CD14-positive monocyte (primary cell): ENCODE measurements around the gene TBCK. TPM values are rescaled to one million over a fixed set of nuclear protein-coding genes. Genes with fewer than 3 reads are reported as not detected.

Source experiments
- DNase-seq, 3 donors: peaks; one replicate each; pipeline ENCODE4 v3.0.0-alpha.2; 2011 to 2022
- H2AFZ ChIP-seq: 2 replicates; pipeline ENCODE4 v1.6.0; 2012; ENCODE audit warnings: mild to moderate bottlenecking, low read depth, low read length, inconsistent platforms; ENCODE audit not compliant: insufficient read depth, poor library complexity, severe bottlenecking
- H3K27ac ChIP-seq, 2 donors: 1 replicate in 1 of 2; 2 replicates in 1 of 2; pipeline ENCODE4 v1.5.1; 2012 to 2013; ENCODE audit warnings: low read length in 2 of 2, control low read depth in 1 of 2, inconsistent platforms in 1 of 2, low read depth in 1 of 2, mild to moderate bottlenecking in 1 of 2
- H3K27me3 ChIP-seq, 2 donors: one replicate each; pipeline versions ENCODE4 v1.6.0 to v1.6.1; 2011 to 2013; ENCODE audit warnings: low read length in 2 of 2; ENCODE audit not compliant: control insufficient read depth in 2 of 2, insufficient read depth in 2 of 2
- H3K36me3 ChIP-seq, 2 donors: replicated peaks in 1 of 2; 1 replicate in 1 of 2; 2 replicates in 1 of 2; pipeline versions ENCODE4 v1.5.1 to v1.6.1; 2012 to 2013; ENCODE audit warnings: low read length in 2 of 2, control low read depth in 1 of 2, inconsistent platforms in 1 of 2, mild to moderate bottlenecking in 1 of 2; ENCODE audit not compliant: insufficient read depth in 2 of 2, control insufficient read depth in 1 of 2
- H3K4me1 ChIP-seq, 2 donors: 1 replicate in 1 of 2; 2 replicates in 1 of 2; pipeline versions ENCODE4 v1.5.1 to v1.6.1; 2012 to 2013; ENCODE audit warnings: low read length in 2 of 2, control low read depth in 1 of 2, inconsistent platforms in 1 of 2, mild to moderate bottlenecking in 1 of 2, moderate library complexity in 1 of 2; ENCODE audit not compliant: insufficient read depth in 2 of 2, control insufficient read depth in 1 of 2
- H3K4me2 ChIP-seq: replicated peaks from 2 replicates; pipeline ENCODE3; 2012; ENCODE audit warnings: low read length, moderate library complexity, mild to moderate bottlenecking; ENCODE audit not compliant: poor library complexity, severe bottlenecking; ENCODE audit errors: extremely low read depth
- H3K4me3 ChIP-seq, 3 experiments: fragments of 200-600 bp in 1 of 3; sonication (generic) in 1 of 3; replicated peaks in 1 of 3; 1 replicate in 2 of 3; 2 replicates in 1 of 3; pipeline ENCODE4 v1.5.1; 2011 to 2013; ENCODE audit warnings: low read length in 3 of 3, mild to moderate bottlenecking in 3 of 3, control low read depth in 2 of 3, low read depth in 2 of 3, inconsistent platforms in 1 of 3, moderate library complexity in 1 of 3
- H3K79me2 ChIP-seq: 2 replicates; pipeline ENCODE4 v1.6.0; 2012; ENCODE audit warnings: mild to moderate bottlenecking, control low read depth, inconsistent platforms, low read length, moderate library complexity; ENCODE audit not compliant: insufficient read depth
- H3K9ac ChIP-seq: 2 replicates; pipeline ENCODE4 v1.6.0; 2017; ENCODE audit warnings: low read length, mild to moderate bottlenecking; ENCODE audit not compliant: insufficient read depth, poor library complexity, severe bottlenecking
- H3K9me3 ChIP-seq, 2 donors: replicated peaks in 1 of 2; 1 replicate in 1 of 2; 2 replicates in 1 of 2; pipeline versions ENCODE4 v1.5.1 to v1.6.1; 2012 to 2013; ENCODE audit warnings: low read length in 2 of 2, control low read depth in 1 of 2; ENCODE audit not compliant: control insufficient read depth in 1 of 2, insufficient read depth in 1 of 2
- H4K20me1 ChIP-seq: 2 replicates; pipeline ENCODE4 v1.6.0; 2012; ENCODE audit warnings: mild to moderate bottlenecking, low read length, control low read depth, moderate library complexity; ENCODE audit not compliant: insufficient read depth
- H3K27ac Mint-ChIP-seq, 7 donors: one replicate each; pipeline ENCODE4 v1.8.0; 2020; ENCODE audit warnings: mild to moderate bottlenecking in 7 of 7, mixed read lengths in 7 of 7, moderate library complexity in 6 of 7, inconsistent platforms in 2 of 7
- H3K27me3 Mint-ChIP-seq, 3 donors: one replicate each; pipeline ENCODE4 v1.8.0; 2021 to 2022; ENCODE audit warnings: low read depth in 3 of 3, mild to moderate bottlenecking in 3 of 3, mixed read lengths in 3 of 3, moderate library complexity in 3 of 3, inconsistent platforms in 1 of 3
- H3K36me3 Mint-ChIP-seq, 2 donors: one replicate each; pipeline ENCODE4 v1.8.0; 2020; ENCODE audit warnings: mixed read lengths in 2 of 2, inconsistent platforms in 1 of 2, mild to moderate bottlenecking in 1 of 2
- H3K4me1 Mint-ChIP-seq: one replicate; pipeline ENCODE4 v1.8.0; 2020; ENCODE audit warnings: mild to moderate bottlenecking, mixed read lengths
- H3K4me3 Mint-ChIP-seq, 2 donors: one replicate each; pipeline ENCODE4 v1.8.0; 2020; ENCODE audit warnings: mild to moderate bottlenecking in 2 of 2, mixed read lengths in 2 of 2, moderate library complexity in 1 of 2
- H3K9me3 Mint-ChIP-seq, 7 donors: one replicate each; pipeline ENCODE4 v1.8.0; 2020 to 2022; ENCODE audit warnings: mixed read lengths in 7 of 7, mild to moderate bottlenecking in 6 of 7, moderate library complexity in 6 of 7, inconsistent platforms in 2 of 7
- CTCF ChIP-seq: fragments of 200-600 bp; IDR thresholded peaks from one replicate; pipeline ENCODE4 v1.8.0; 2022; ENCODE audit warnings: antibody characterized with exemption, mild to moderate bottlenecking
- WGBS: methylation state at CpG from one replicate; pipeline ENCODE4 v1.1.5; 2013; ENCODE audit warnings: missing lambda C conversion rate; ENCODE audit not compliant: insufficient coverage; 5-methylcytosine and 5-hydroxymethylcytosine counted together
- intact Hi-C, 2 donors: fragments of 100-400 bp; cut with micrococcal nuclease; formaldehyde crosslinking; loops; one replicate each; pipeline versions ENCODE4 v1.15.0 to v1.15.1; 2023
- polyA plus RNA-seq, 3 donors: library from polyadenylated mRNA; depleted of rRNA in 1 of 3; unstranded in 2 of 3; stranded (reverse) in 1 of 3; fragments of 300-500 nt in 2 of 3; fragments of >200 nt in 1 of 3; fragmentation: Illumina TruSeq in 2 of 3; gene quantifications; 1 replicate in 2 of 3; 2 replicates in 1 of 3; pipeline ENCODE4 v1.2.3, GENCODE V29; 2012 to 2021

TBCK gene
- polyA plus RNA-seq, 3 donors, result 8.0 to 14.0 (median 12.5) TPM

GRCh38 chr4:106095408-106095807, 220.6 kb downstream of the TBCK start:
- H3K4me3 ChIP-seq, result no peak overlapping the region
- peaks cover 38% of the 10 kb centered on the region in 2 donors for H3K36me3 Mint-ChIP-seq
- no CpG with 5 or more reads among the region's 2 CpGs for WGBS
- H2AFZ ChIP-seq, result no peak overlapping the region
- peaks cover 2 to 26% of the 10 kb centered on the region in 2 donors for H3K36me3 ChIP-seq
- H3K27ac ChIP-seq, result no peak overlapping the region
- no peak overlapping the region for H3K27ac Mint-ChIP-seq
- no peaks in the 10 kb centered on the region for H4K20me1 ChIP-seq
- DNase-seq, result no peak
- no peaks in the 10 kb centered on the region for H3K27me3 Mint-ChIP-seq
- H3K4me3 Mint-ChIP-seq, result no peak overlapping the region
- no peaks in the 10 kb centered on the region for H3K4me1 Mint-ChIP-seq
- no peaks in the 10 kb centered on the region for H3K4me1 ChIP-seq
- TF ChIP-seq CTCF, result no peak
- H3K79me2 ChIP-seq, result no peaks in the 10 kb centered on the region
- intact Hi-C loops, result no loop called here
- peaks cover 11 to 18% of the 10 kb centered on the region in 2 donors for H3K9me3 ChIP-seq
- no peak overlapping the region for H3K4me2 ChIP-seq
- no peaks in the 10 kb centered on the region for H3K27me3 ChIP-seq
- H3K9ac ChIP-seq, result no peak overlapping the region
- peaks cover 12 to 24% (median 21%) of the 10 kb centered on the region in 7 donors for H3K9me3 Mint-ChIP-seq

GRCh38 chr4:106092361-106093040, 223.5 kb downstream of the TBCK start:
- Histone ChIP-seq H3K4me2 (no peak overlapping the region), H3K9me3 (peaks cover 20 to 25% of the 10 kb centered on the region in 2 donors), H3K4me1 (no peaks in the 10 kb centered on the region), H3K79me2 (no peaks in the 10 kb centered on the region), H3K36me3 (peaks cover 2 to 43% of the 10 kb centered on the region in 2 donors), H3K9ac (no peak overlapping the region), H3K4me3 (no peak overlapping the region), H4K20me1 (no peaks in the 10 kb centered on the region), H3K27me3 (no peaks in the 10 kb centered on the region), H3K27ac (no peak overlapping the region), H2AFZ (no peak overlapping the region)
- peaks cover 24 to 41% (median 27%) of the 10 kb centered on the region in 7 donors for H3K9me3 Mint-ChIP-seq
- intact Hi-C loops, result no loop called here
- H3K4me3 Mint-ChIP-seq, result no peak overlapping the region
- DNase-seq, result no peak
- WGBS, result 98% methylated on average over 19 of the region's 24 CpGs
- TF ChIP-seq CTCF, result no peak
- peaks cover 45 to 51% of the 10 kb centered on the region in 2 donors for H3K36me3 Mint-ChIP-seq
- H3K27ac Mint-ChIP-seq, result no peak overlapping the region
- no peaks in the 10 kb centered on the region for H3K4me1 Mint-ChIP-seq
- H3K27me3 Mint-ChIP-seq, result no peaks in the 10 kb centered on the region
